B cell (primary cell): ENCODE measurements around the gene NCOR1. TPM values are rescaled to one million over a fixed set of nuclear protein-coding genes. Genes with fewer than 3 reads are reported as not detected.
"Not testable (repeated sequence)": the region's sequence is repeated elsewhere in the genome, so short reads cannot be mapped to it uniquely, and the experiment has no call there.

Source experiments
- ATAC-seq: fragments of 200-7000 bp; cut with Tn5 transposase; one replicate; pipeline ENCODE4 v1.10.0; 2021; ENCODE audit warnings: low read depth, mild to moderate bottlenecking, moderate number of reproducible peaks, moderate library complexity
- CTCF ChIA-PET: fragments of 350-600 bp; sonication (Branson Sonifier 250); formaldehyde crosslinking; loops from one replicate; lab custom pipeline; 2021; ENCODE audit warnings: antibody characterized with exemption, inconsistent platforms; lab: Charles Lee
- POLR2A ChIA-PET: fragments of 350-600 bp; sonication (Branson Sonifier 250); formaldehyde crosslinking; loops from one replicate; lab custom pipeline; 2021; ENCODE audit warnings: antibody characterized with exemption; lab: Charles Lee
- DNase-seq: peaks from one replicate; pipeline ENCODE4 v3.0.0; 2013
- H2AFZ ChIP-seq: 2 replicates; pipeline ENCODE4 v1.6.1; 2012; ENCODE audit warnings: mild to moderate bottlenecking, low read depth, low read length; ENCODE audit not compliant: insufficient read depth, poor library complexity, severe bottlenecking
- H3K27ac ChIP-seq, 2 donors: 1 replicate in 1 of 2; 2 replicates in 1 of 2; pipeline ENCODE4 v1.5.1; 2012 to 2013; ENCODE audit warnings: low read length in 2 of 2, mild to moderate bottlenecking in 2 of 2, moderate library complexity in 1 of 2
- H3K27me3 ChIP-seq, 4 experiments: fragments of 200-600 bp in 1 of 4; sonication (generic) in 1 of 4; replicated peaks in 1 of 4; 1 replicate in 2 of 4; 2 replicates in 2 of 4; pipeline versions ENCODE4 v1.6.1 to v1.7.0; 2013 to 2016; ENCODE audit warnings: low read length in 3 of 4, mild to moderate bottlenecking in 2 of 4, mixed read lengths in 1 of 4, moderate library complexity in 1 of 4; ENCODE audit not compliant: insufficient read depth in 4 of 4, control insufficient read depth in 3 of 4; ENCODE audit errors: control extremely low read depth in 1 of 4
- H3K36me3 ChIP-seq, 2 experiments: replicated peaks in 1 of 2; 1 replicate in 1 of 2; 2 replicates in 1 of 2; pipeline versions ENCODE4 v1.6.1 to v1.7.1; 2013; ENCODE audit warnings: low read length in 1 of 2; ENCODE audit not compliant: insufficient read depth in 2 of 2, control insufficient read depth in 1 of 2; ENCODE audit errors: control extremely low read depth in 1 of 2, extremely low read depth in 1 of 2
- H3K4me1 ChIP-seq, 2 donors: fragments of 200-600 bp in 1 of 2; sonication (generic) in 1 of 2; 1 replicate in 1 of 2; 2 replicates in 1 of 2; pipeline versions ENCODE4 v1.5.1 to v1.6.1; 2013 to 2017; ENCODE audit warnings: low read length in 2 of 2; ENCODE audit not compliant: control insufficient read depth in 2 of 2, insufficient read depth in 2 of 2
- H3K4me2 ChIP-seq: replicated peaks from 2 replicates; pipeline ENCODE3; 2012; ENCODE audit warnings: mild to moderate bottlenecking, low read depth, low read length; ENCODE audit not compliant: poor library complexity, severe bottlenecking
- H3K4me3 ChIP-seq, 5 experiments: fragments of 200-600 bp in 1 of 5; sonication (generic) in 1 of 5; 1 replicate in 3 of 5; 2 replicates in 2 of 5; pipeline versions ENCODE4 v1.5.1 to v1.7.0; 2011 to 2016; ENCODE audit warnings: low read length in 4 of 5, mild to moderate bottlenecking in 4 of 5, low read depth in 2 of 5, control low read depth in 1 of 5, moderate library complexity in 1 of 5; ENCODE audit not compliant: insufficient read depth in 1 of 5; ENCODE audit errors: control extremely low read depth in 1 of 5, extremely low read depth in 1 of 5
- H3K79me2 ChIP-seq: fragments of 200-600 bp; sonication (generic); one replicate; pipeline ENCODE4 v1.6.0; 2016; ENCODE audit warnings: low read length; ENCODE audit not compliant: control insufficient read depth, insufficient read depth
- H3K9ac ChIP-seq: fragments of 200-600 bp; sonication (generic); 2 replicates; pipeline ENCODE4 v1.6.1; 2017; ENCODE audit warnings: mild to moderate bottlenecking, low read length, moderate library complexity
- H3K9me3 ChIP-seq, 3 donors: one replicate each; pipeline versions ENCODE4 v1.6.1 to v1.7.1; 2013; ENCODE audit warnings: low read length in 2 of 3; ENCODE audit not compliant: control insufficient read depth in 2 of 3, insufficient read depth in 1 of 3; ENCODE audit errors: control extremely low read depth in 1 of 3
- H4K20me1 ChIP-seq: 2 replicates; pipeline ENCODE4 v1.6.0; 2012; ENCODE audit warnings: mild to moderate bottlenecking, low read length; ENCODE audit not compliant: insufficient read depth, control insufficient read depth, poor library complexity, severe bottlenecking
- H3K27ac Mint-ChIP-seq: one replicate; pipeline ENCODE4 v1.8.0; 2021; ENCODE audit warnings: mixed read lengths
- H3K27me3 Mint-ChIP-seq: one replicate; pipeline ENCODE4 v1.8.0; 2021; ENCODE audit warnings: mixed read lengths
- H3K4me1 Mint-ChIP-seq: one replicate; pipeline ENCODE4 v1.8.0; 2021; ENCODE audit warnings: mixed read lengths
- H3K4me3 Mint-ChIP-seq: one replicate; pipeline ENCODE4 v1.8.0; 2021; ENCODE audit warnings: mixed read lengths
- H3K9me3 Mint-ChIP-seq: one replicate; pipeline ENCODE4 v1.8.0; 2022; ENCODE audit warnings: mixed read lengths; ENCODE audit not compliant: insufficient read depth
- CTCF ChIP-seq: fragments of 200-600 bp; IDR thresholded peaks from one replicate; pipeline ENCODE4 v1.8.0; 2022; ENCODE audit warnings: antibody characterized with exemption, mild to moderate bottlenecking
- EZH2 ChIP-seq: IDR thresholded peaks from 2 replicates; pipeline ENCODE4 v1.6.1; 2012; ENCODE audit warnings: borderline replicate concordance, low read depth, mild to moderate bottlenecking, moderate library complexity, low read length; ENCODE audit not compliant: insufficient read depth, poor library complexity, severe bottlenecking
- WGBS: methylation state at CpG from one replicate; pipeline ENCODE4 v1.1.5; 2013; ENCODE audit warnings: missing lambda C conversion rate; ENCODE audit not compliant: insufficient coverage; 5-methylcytosine and 5-hydroxymethylcytosine counted together
- intact Hi-C: fragments of 100-400 bp; cut with micrococcal nuclease; formaldehyde crosslinking; loops from one replicate; pipeline ENCODE4 v1.10.0; 2022
- polyA plus RNA-seq: library from polyadenylated mRNA; depleted of rRNA; stranded (reverse); fragments of >200 nt; gene quantifications from 2 replicates; pipeline ENCODE4 v1.2.3, GENCODE V29; 2012
- total RNA-seq, 2 donors: library from RNA; stranded (reverse); fragments of 120-200 nt in 1 of 2; gene quantifications; 1 replicate in 1 of 2; 2 replicates in 1 of 2; pipeline versions ENCODE4 v1.2.3 to v1.2.4, GENCODE V29; 2013 to 2022

The NCOR1 gene
- total and polyA plus RNA-seq, 2 donors (not counting 1 experiment from before 2014, with no cell fraction given), result 46.3 to 217 TPM

- no peak overlapping the region for H3K27ac ChIP-seq
- H3K9me3 Mint-ChIP-seq, result no peaks in the 10 kb centered on the region
- H4K20me1 ChIP-seq, result peaks cover 33% of the 10 kb centered on the region
- TF ChIP-seq CTCF, result no peak
- TF ChIP-seq EZH2, result no peak
- H3K79me2 ChIP-seq, result peaks cover 58% of the 10 kb centered on the region
- no peak overlapping the region for H3K4me3 Mint-ChIP-seq
- no peak overlapping the region for H3K4me2 ChIP-seq
- no peak for ATAC-seq
- intact Hi-C loops, result no loop called here
- peaks cover 4% of the 10 kb centered on the region for H3K4me1 Mint-ChIP-seq
- WGBS, result 85% methylated on average over 4 of the region's 7 CpGs
- H2AFZ ChIP-seq, result no peak overlapping the region
- no peak overlapping the region for H3K4me3 ChIP-seq
- POLR2A ChIA-PET, result no interaction called here
- H3K9ac ChIP-seq, result no peak overlapping the region
- H3K27me3 Mint-ChIP-seq, result no peaks in the 10 kb centered on the region
- no peaks in the 10 kb centered on the region for H3K9me3 ChIP-seq
- CTCF ChIA-PET, result no interaction called here
- no peak for DNase-seq
- no peaks in the 10 kb centered on the region for H3K4me1 ChIP-seq
- H3K27ac Mint-ChIP-seq, result no peak overlapping the region
- H3K36me3 ChIP-seq, result peaks cover 9 to 20% of the 10 kb centered on the region in 2 experiments
- H3K27me3 ChIP-seq, result no peaks in the 10 kb centered on the region
These were observed 43.7 kb downstream of the NCOR1 start for GRCh38 chr17:16171613-16172012.

- intact Hi-C loops, H3K9me3 ChIP-seq, H3K9me3 Mint-ChIP-seq, H3K27ac Mint-ChIP-seq, H3K27ac ChIP-seq, H3K4me3 ChIP-seq, H3K4me3 Mint-ChIP-seq, ATAC-seq, POLR2A ChIA-PET, H4K20me1 ChIP-seq, H3K9ac ChIP-seq, H3K4me1 ChIP-seq, DNase-seq, H2AFZ ChIP-seq, H3K27me3 Mint-ChIP-seq, H3K4me1 Mint-ChIP-seq, H3K4me2 ChIP-seq, CTCF ChIA-PET, H3K27me3 ChIP-seq: not testable (repeated sequence)
- Histone ChIP-seq H3K79me2 (peaks cover 12% of the 10 kb centered on the region), H3K36me3 (peaks cover 5 to 20% of the 10 kb centered on the region in 2 experiments)
- WGBS, result no CpG with 5 or more reads among the region's 4 CpGs
These were observed 48.6 kb downstream of the NCOR1 start for GRCh38 chr17:16166766-16167165.
